ENCODE measurements around the gene CBFB.
"Not testable (repeated sequence)": the region's sequence is repeated elsewhere in the genome, so short reads cannot be mapped to it uniquely, and the experiment has no call there.

CBFB gene

GRCh38 chr16:67016681-67017420, 12.1 kb upstream of the CBFB start:
- no peak for DNase-seq

GRCh38 chr16:67017421-67017750, 11.6 kb upstream of the CBFB start:
- no peak for DNase-seq

DNA sequence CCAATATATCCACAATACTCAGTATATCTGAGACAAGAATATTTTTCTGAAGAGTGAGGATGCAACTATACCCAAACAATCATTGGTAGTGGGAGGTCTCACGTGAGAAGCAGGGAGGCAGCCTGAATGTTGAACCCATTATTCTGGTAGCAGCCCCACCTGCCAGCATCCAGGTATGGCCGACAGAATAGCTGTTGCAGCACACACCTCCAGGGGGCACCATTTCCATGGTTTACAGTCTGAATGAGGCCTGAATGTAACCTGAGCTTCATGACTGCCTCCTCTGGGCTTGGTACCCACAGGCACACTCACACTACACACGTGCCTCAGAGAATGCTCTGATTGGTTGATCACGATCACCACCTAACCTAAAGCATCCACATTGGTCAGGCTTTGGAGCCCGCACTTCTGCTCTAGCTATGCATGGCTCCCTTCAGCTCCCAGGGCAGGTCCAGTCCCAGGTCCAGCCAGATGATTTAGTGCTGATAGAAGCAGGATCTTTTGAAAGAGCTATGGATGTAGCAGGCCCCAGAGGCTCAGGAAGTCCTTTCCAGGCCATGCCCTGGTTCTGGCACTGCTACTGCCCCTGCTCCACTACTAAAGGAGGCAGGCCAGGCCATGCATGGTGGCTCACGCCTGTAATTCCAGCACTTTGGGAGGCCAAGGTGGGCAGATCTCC, 11.0 kb upstream of the CBFB start:
- DNase-seq, result peak; percentile 65 to 83 (median 67)

GRCh38 chr16:67019171-67019570, 9.8 kb upstream of the CBFB start:
- no peak for DNase-seq

DNA sequence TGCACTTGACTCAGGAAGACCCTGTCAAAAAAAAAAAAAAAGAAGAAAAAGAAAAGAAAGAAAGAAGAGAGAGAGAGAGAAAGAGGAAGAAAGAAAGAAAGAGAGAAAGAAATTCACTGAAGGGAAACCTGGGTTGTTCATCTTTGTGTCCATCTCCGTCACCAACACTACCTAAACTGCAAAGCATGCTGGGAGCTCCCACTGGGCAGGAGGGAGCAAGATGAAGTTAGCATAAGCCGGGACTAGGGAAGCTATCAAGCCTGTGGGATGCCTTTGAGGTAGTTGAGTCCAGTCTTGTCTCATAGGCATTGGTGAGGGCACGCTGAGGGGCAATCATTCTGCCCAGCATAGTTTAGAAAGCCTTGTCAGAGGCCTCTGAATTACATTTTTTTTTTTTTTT, 7.6 kb upstream of the CBFB start:
- DNase-seq, result no peak

GRCh38 chr16:67022531-67023214, 6.3 kb upstream of the CBFB start:
- no peak for DNase-seq

DNA sequence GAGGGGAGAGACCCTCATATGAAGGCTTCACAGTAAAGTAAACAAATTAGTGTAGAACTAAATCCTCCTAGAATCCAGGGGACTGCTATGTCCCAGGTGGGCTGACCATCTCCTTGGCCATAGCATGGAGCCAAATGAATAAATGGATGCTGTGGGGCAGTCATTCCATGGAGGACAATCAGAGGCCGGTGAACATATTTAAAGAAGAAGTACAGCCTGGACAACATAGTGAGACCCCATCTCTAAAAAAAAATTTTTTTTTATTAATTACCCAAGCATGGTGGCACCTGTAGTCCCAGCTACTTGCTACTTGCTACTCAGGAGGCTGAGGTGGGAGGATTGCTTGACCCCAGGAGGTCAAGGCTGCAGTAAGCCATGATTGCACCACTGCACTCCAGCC, 5.3 kb upstream of the CBFB start:
- no peak for DNase-seq

DNA sequence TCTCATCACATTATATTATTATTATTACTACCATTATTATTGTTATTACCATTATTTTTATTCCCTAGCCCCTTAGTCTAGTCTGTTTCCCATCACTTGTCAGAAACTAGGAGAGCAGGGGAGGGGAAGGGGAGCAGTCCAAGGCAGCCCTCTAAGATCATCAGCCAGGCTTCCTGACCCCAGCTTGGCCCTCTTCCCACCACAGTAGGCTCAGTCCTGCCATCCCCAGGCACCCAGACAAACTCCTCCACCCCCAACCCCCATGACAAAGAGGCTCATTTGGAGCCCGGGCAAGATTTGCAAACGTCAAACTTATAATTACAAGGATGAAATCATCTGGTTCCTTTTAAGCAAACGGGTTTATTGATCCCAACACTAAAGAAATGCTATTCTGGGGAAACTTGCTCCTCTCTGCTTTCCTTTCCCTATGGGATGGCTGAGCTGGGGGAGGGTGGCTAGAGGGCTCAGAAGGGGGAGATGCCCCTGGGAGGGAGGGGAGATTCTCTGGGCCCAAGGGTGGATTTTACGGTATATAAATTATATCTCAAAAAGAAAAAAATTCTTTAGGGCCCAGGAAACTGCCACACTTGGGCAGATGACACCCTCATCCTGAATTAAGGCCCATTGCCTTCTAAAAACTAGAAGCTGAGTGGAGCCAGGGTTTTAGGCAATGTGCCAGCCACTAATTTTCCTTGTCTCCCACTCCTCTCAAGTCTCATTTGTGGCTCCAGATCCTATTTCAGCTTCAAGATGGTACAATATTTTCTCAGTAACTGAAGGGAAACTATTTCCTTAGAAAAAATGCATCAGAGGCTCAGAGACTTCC, 4.4 kb upstream of the CBFB start:
- no peak for DNase-seq

DNA sequence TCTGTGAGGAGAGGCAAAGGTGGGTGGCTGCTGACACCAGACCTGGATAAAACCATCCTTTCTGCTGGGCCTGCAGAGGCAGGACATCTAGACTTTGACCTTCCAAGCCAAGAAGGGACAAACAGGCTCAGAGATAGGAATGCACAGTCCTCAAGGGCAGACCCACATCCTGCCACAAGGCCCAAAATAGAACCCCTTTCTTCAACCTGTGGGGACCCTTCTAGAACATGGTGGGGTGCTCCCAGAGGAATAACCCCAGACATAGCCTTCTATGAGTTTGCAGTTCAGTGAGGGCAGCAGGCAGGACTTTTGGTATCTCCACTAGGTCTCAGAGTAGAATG, 3.8 kb upstream of the CBFB start:
- no peak for DNase-seq

GRCh38 chr16:67026570-67026969, 2.4 kb upstream of the CBFB start:
- DNase-seq, result no peak

GRCh38 chr16:67027046-67027445, 1.9 kb upstream of the CBFB start:
- DNase-seq, result no peak

DNA sequence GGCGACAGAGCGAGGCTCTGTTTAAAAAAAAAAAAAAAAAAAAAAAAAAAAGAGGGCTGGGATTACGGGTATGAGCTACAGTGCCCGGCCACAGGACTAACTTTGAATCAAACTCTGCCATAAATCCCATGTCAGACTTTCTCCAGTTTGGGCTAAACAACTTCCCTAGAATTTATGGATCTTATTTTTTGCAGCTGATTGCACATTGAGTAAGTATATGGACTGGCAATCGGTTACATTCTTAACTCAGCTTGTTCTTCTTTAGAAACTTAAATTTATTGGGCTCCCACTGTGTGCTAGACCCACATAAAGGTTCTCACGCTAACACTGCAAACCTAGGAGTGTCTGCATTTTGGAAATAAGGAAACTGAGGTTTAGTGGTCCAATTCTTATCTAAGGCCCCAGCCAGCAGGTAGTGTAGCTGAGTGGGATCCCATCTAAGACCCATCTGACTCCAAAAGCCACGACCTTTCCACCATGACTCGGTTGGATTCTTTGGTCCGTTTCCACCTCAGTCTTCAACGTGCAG, 718 bp upstream of the CBFB start:
- no peak for DNase-seq

- DNase-seq, result peak; percentile 35 to 47 (median 41)
Observed at GRCh38 chr16:67029254-67030096, 526 bp downstream of the CBFB start.

- DNase-seq, result no peak
Observed at GRCh38 chr16:67030221-67030962, 1.4 kb downstream of the CBFB start.

DNA sequence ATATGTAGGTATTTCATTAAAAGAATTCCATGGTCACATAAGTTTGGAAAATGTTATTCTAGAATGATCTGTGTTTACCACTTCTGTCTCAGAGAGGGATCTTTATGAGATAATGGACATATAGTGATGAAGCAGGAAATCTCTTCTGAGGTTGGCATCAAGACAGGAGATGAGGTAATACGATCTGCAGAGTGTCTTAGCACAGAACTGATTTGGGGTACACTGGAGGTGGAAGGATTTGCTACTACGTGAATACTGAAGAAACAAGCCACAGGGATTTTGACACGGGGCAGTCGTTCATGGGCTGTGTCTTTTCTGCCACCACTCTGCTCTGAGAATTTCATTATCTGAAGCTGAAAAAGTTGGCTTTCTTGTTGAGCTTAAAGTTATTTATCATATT, 5.5 kb downstream of the CBFB start:
- no peak for DNase-seq

GRCh38 chr16:67035364-67035763, 6.4 kb downstream of the CBFB start:
- DNase-seq, result no peak

DNA sequence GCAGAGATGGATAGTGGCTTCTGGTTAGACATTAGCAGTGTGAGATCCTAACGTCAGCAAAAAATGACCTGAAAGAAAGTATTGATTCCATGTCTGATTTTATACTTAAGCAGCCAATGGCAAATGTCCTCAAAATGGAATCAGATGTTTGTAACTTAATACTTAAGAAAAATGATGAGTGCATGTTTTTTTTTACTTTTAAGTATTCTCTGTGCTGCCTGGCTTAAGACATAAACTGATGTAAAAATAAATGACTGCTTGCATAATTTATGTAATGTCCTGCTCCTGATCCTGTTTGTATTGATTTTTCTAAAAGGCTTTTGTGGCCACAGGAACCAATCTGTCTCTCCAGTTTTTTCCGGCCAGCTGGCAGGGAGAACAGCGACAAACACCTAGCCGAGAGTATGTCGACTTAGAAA, 7.4 kb downstream of the CBFB start:
- DNase-seq, result no peak

DNA sequence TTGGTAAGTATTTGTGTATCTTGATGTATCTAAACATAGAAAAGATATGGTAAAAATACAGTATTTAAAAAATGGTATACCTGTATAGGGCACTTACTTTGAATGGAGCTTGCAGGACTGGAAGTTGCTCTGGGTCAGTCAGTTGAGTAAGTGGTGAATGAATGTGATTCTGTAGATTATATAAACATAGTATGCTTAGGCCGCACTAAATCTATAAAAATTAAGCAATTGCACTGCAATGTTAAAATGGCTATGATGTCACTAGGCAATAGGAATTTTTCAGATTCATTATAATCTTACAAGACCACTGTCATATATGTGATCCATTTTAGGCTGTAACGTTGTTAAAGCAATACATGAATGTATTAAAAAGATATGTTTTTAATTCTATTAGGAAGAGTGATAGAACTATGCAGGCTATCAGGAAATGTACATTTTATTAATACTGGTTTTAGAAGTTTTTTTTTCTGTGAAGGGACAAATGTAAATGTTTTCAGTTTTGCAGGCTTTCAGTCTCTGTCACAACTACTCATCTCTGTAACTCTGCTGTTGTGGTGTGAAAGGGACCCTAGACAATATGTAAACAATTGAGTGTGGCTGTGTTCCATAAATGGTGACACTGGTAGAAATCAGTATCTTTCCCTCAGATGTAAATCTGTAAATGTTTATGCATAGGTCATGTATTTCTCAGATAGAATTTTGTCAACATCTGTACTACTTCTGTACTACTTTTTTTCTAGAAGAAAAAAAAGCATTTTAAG, 10.5 kb downstream of the CBFB start:
- DNase-seq, result no peak

GRCh38 chr16:67040166-67040565, 11.2 kb downstream of the CBFB start:
- no peak for DNase-seq

- DNase-seq, result no peak
Observed at GRCh38 chr16:67040906-67041305, 12.0 kb downstream of the CBFB start.

- not testable (repeated sequence) for DNase-seq
Observed at GRCh38 chr16:67041520-67041919, 12.6 kb downstream of the CBFB start.
